Hepatic stellate cell (primary cell): ENCODE results near the gene HAPSTR1.

Experiments used
- DNase-seq: peaks from one replicate; pipeline ENCODE4 v3.0.0; 2011; ENCODE audit warnings: low spot score

Gene HAPSTR1

GRCh38 chr16:9124444-9124843, 33.0 kb downstream of the HAPSTR1 start:
- DNase-seq, result no peak

- no peak for DNase-seq
Measured at GRCh38 chr16:9124908-9125584, 33.6 kb downstream of the HAPSTR1 start.

- no peak for DNase-seq
Measured at GRCh38 chr16:9125658-9126505, 34.4 kb downstream of the HAPSTR1 start.

- no peak for DNase-seq
Measured at GRCh38 chr16:9126609-9127008, 35.2 kb downstream of the HAPSTR1 start.

- DNase-seq, result no peak
Measured at GRCh38 chr16:9128346-9129342, 37.2 kb downstream of the HAPSTR1 start.

- DNase-seq, result no peak
Measured at GRCh38 chr16:9134306-9134705, 42.9 kb downstream of the HAPSTR1 start.

- peak; percentile 46 for DNase-seq
Measured at GRCh38 chr16:9134739-9135138, 43.3 kb downstream of the HAPSTR1 start.

GRCh38 chr16:9135797-9136196, 44.4 kb downstream of the HAPSTR1 start:
- DNase-seq, result no peak

GRCh38 chr16:9136596-9136995, 45.2 kb downstream of the HAPSTR1 start:
- no peak for DNase-seq

- no peak for DNase-seq
Measured at GRCh38 chr16:9138021-9138680, 46.7 kb downstream of the HAPSTR1 start.

GRCh38 chr16:9138731-9139501, 47.5 kb downstream of the HAPSTR1 start:
- peak; percentile 70 for DNase-seq

GRCh38 chr16:9139965-9140364, 48.5 kb downstream of the HAPSTR1 start:
- DNase-seq, result no peak
